AG04450 (cell line): Measurements from ENCODE around the gene LMTK2. TPM values are rescaled to one million over a fixed set of nuclear protein-coding genes. Genes with fewer than 3 reads are reported as not detected.

ENCODE experiments used
- CTCF ChIA-PET: fragments of 300-600, 350-600 bp; formaldehyde crosslinking; extraction: SDS; loops from one replicate; lab custom pipeline; 2022; ENCODE audit warnings: antibody characterized with exemption, inconsistent platforms; lab: Charles Lee
- POLR2A ChIA-PET: fragments of 350-600 bp; formaldehyde crosslinking; extraction: SDS; loops from one replicate; lab custom pipeline; 2021; ENCODE audit warnings: antibody characterized with exemption, inconsistent platforms; lab: Yijun Ruan, JAX
- DNase-seq: peaks from one replicate; pipeline ENCODE4 v3.0.0-alpha.2; 2011; ENCODE audit warnings: low read depth, low spot score
- H3K27ac ChIP-seq: one replicate; pipeline ENCODE4 v1.5.1; 2012; ENCODE audit warnings: low read depth, low read length, control low read depth
- H3K27me3 ChIP-seq: one replicate; pipeline ENCODE4 v1.6.0; 2012; ENCODE audit warnings: low read length; ENCODE audit not compliant: control insufficient read depth, insufficient read depth
- H3K4me3 ChIP-seq: 2 replicates; pipeline ENCODE4 v1.5.1; 2011; ENCODE audit warnings: mild to moderate bottlenecking, low read depth, low read length, control low read depth
- H3K9me3 ChIP-seq: 2 replicates; pipeline ENCODE4 v1.5.1; 2012; ENCODE audit warnings: low read length; ENCODE audit not compliant: control insufficient read depth, insufficient read depth
- polyA plus RNA-seq: library from polyadenylated mRNA; depleted of rRNA; stranded (reverse); fragments of >200 nt; gene quantifications from 2 replicates; pipeline ENCODE4 v1.2.3, GENCODE V29; 2011
- TF ChIP-seq, protein P1 (sequence below): IDR thresholded peaks from 2 replicates; pipeline ENCODE4 v1.5.1; 2011; ENCODE audit warnings: low read depth, low read length, control low read depth, inconsistent platforms

LMTK2 gene
- polyA plus RNA-seq, 1 experiment, result 3.7 TPM

DNA sequence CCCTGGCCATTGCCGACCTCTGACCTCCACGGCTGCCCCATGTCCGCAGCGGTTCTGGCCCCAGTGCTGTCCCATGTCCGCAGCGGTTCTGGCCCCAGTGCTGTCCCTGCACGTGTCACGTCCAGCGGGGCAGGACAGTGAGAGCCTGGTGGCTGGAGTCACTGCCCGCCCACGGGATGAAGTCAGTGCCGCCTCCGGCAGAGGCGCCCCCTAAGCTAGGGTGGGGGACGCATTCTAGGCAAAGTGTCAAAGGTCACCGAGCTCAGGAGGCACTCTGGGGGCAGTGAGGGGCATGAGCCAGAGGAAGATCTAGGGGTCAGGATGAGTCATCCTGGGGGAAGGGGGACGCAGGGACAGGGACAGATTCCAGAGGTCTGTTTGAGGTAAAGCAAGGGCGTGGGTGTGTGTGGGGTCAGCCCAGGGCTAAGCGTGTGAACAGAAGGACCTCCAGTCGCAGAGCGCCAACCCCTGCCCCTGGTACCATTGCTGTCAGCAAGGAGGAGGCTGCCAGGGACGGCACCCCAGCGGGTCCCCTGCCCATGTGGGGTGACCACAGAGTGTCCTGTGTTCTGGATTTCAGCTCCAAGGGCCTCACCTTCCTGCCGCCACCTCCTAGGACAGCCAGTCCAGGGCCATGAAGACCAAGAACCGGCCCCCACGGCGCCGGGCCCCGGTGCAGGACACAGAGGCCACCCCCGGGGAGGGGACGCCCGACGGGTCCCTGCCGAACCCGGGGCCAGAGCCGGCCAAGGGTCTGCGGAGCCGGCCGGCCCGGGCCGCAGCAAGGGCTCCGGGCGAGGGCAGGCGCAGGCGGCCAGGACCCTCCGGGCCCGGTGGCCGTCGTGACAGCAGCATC lies 105.2 kb downstream of the LMTK2 start:
- CTCF ChIA-PET, result interaction anchor here (1.2 kb wide), 1 partner anchor 23 kb away, joined by 3 read pairs; no protein-coding TSS in a partner anchor
- H3K4me3 ChIP-seq, result peak overlapping the region; percentile 45
- DNase-seq, result no peak
- TF ChIP-seq, protein P1, sequence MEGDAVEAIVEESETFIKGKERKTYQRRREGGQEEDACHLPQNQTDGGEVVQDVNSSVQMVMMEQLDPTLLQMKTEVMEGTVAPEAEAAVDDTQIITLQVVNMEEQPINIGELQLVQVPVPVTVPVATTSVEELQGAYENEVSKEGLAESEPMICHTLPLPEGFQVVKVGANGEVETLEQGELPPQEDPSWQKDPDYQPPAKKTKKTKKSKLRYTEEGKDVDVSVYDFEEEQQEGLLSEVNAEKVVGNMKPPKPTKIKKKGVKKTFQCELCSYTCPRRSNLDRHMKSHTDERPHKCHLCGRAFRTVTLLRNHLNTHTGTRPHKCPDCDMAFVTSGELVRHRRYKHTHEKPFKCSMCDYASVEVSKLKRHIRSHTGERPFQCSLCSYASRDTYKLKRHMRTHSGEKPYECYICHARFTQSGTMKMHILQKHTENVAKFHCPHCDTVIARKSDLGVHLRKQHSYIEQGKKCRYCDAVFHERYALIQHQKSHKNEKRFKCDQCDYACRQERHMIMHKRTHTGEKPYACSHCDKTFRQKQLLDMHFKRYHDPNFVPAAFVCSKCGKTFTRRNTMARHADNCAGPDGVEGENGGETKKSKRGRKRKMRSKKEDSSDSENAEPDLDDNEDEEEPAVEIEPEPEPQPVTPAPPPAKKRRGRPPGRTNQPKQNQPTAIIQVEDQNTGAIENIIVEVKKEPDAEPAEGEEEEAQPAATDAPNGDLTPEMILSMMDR, result no peak
- POLR2A ChIA-PET, result no interaction called here
- H3K27ac ChIP-seq, result no peak overlapping the region
- H3K27me3 ChIP-seq, result no peaks in the 10 kb centered on the region
- peaks cover 4% of the 10 kb centered on the region; the same call in 1 of the 2 replicates for H3K9me3 ChIP-seq

DNA sequence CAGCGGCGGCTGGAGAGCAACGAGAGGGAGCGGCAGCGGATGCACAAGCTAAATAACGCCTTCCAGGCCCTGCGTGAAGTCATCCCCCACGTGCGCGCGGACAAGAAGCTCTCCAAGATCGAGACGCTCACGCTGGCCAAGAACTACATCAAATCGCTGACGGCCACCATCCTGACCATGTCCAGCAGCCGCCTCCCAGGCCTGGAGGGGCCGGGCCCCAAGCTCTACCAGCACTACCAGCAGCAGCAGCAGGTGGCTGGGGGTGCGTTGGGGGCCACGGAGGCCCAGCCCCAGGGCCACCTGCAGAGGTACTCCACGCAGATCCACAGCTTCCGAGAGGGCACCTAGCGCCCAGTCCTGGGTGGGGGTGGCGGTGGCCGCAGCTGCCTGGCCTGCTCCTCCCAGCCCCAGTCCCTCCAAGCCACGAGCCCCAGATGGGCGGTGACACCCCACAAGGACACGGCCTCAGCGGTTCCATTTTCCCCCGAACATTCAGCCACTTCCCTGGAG lies 105.9 kb downstream of the LMTK2 start:
- no peak for DNase-seq
- POLR2A ChIA-PET, result no interaction called here
- H3K9me3 ChIP-seq, result peaks cover 4% of the 10 kb centered on the region; the same call in 1 of the 2 replicates
- CTCF ChIA-PET, result no interaction called here
- TF ChIP-seq, protein P1, result no peak
- no peak overlapping the region for H3K4me3 ChIP-seq
- H3K27me3 ChIP-seq, result no peaks in the 10 kb centered on the region
- H3K27ac ChIP-seq, result no peak overlapping the region

DNA sequence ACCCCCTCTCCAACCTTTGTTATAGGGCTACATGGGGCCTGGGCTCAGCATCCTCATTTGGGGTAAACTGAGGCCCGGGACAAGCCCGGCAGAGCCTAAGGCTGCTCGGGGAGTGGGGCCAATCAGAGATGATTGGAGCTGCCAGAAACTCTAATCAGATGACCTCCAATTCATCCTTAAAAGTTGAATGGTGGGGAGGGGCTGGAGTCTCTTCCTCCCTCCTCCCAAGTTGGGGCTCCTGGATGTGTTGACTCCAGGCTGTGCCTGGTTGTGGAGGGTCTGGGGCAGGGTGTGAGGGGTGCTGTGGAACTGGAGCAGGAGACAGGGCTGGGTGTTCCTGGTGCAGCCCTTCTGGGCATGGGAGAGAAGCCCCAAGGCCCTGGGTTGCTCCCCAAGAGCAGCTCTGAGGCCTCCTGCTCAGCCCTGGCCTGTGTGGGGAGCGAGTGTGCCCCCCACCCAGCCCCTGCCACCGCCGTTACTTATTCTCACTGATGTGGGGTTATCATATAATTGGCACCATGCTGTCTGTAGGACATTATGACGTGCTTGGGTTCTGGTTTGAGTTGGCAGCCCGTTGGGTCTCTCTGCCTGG lies 106.7 kb downstream of the LMTK2 start:
- no peak overlapping the region for H3K27ac ChIP-seq
- DNase-seq, result no peak
- ChIA-PET CTCF (no interaction called here), POLR2A (no interaction called here)
- peaks cover 4% of the 10 kb centered on the region; the same call in 1 of the 2 replicates for H3K9me3 ChIP-seq
- H3K27me3 ChIP-seq, result no peaks in the 10 kb centered on the region
- TF ChIP-seq, protein P1, result no peak
- H3K4me3 ChIP-seq, result no peak overlapping the region

DNA sequence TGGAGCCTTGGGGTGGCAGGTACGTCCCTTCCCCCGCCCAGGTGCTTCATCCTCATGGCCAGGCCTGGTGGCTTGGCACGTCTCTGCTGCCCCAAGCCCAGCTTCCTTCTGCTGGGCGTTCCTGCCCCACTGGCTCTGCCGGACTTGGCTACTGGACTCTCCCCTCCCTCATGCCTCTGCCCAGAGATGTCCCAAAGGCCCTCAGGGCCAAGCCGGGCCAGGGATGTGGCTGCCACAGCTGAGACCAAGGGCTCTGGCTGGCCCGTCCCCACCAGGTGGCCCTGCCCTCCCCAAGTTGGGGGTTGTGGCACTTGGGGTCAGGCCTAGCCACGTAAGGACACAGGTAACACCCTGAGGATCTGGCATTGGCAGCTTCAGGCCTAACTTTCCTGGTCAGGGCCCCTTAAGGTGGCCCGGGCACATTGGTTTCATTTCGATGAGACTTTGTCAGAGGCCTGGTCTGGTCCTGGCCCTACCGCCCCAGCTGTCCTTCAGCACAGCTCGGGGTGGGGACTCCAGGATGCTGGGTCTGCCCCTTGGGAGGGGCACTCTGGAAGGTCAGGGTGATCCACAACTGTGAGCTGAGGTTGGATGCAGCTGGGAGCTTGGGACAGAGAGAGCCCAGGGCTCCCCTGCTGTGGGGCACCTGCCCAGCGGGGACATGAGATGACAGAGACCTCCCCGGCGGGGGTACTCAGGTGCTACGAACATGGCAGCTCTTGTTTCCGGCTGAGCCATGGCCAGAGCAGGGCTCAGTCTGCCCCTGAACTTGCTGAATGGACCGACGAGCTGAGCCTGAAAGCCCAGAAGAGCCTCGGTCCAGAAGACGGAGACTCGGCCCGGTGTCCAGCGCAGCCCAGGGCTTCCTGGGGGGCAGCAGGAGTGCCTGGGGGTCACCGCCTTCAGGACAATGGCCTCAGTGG lies 107.5 kb downstream of the LMTK2 start:
- H3K27me3 ChIP-seq, result no peaks in the 10 kb centered on the region
- DNase-seq, result no peak
- ChIA-PET POLR2A (no interaction called here), CTCF (no interaction called here)
- TF ChIP-seq, protein P1, result no peak
- H3K9me3 ChIP-seq, result peaks cover 4% of the 10 kb centered on the region; the same call in 1 of the 2 replicates
- H3K27ac ChIP-seq, result peak overlapping the region; percentile 21
- no peak overlapping the region for H3K4me3 ChIP-seq
